Dendritic cell treated with granulocyte-macrophage colony-stimulating factor and Interleukin-4, amounts not matched to agents 40 ng/mL and 50 ng/mL, for 4 days (primary cell): ENCODE measurements around the gene AOC2.
"Not testable (repeated sequence)": the region's sequence is repeated elsewhere in the genome, so short reads cannot be mapped to it uniquely, and the experiment has no call there.

Experiments
- H3K27ac Mint-ChIP-seq: one replicate; pipeline ENCODE4 v1.8.0; 2022; ENCODE audit warnings: mild to moderate bottlenecking, mixed read lengths
- H3K27me3 Mint-ChIP-seq: one replicate; pipeline ENCODE4 v1.8.0; 2022; ENCODE audit warnings: mild to moderate bottlenecking, mixed read lengths
- H3K36me3 Mint-ChIP-seq: one replicate; pipeline ENCODE4 v1.8.0; 2022; ENCODE audit warnings: low read depth, mixed read lengths
- H3K4me1 Mint-ChIP-seq: one replicate; pipeline ENCODE4 v1.8.0; 2022; ENCODE audit warnings: low read depth, mixed read lengths
- H3K4me3 Mint-ChIP-seq: one replicate; pipeline ENCODE4 v1.8.0; 2022; ENCODE audit warnings: mild to moderate bottlenecking, moderate library complexity, mixed read lengths
- H3K9me3 Mint-ChIP-seq: one replicate; pipeline ENCODE4 v1.8.0; 2022; ENCODE audit warnings: mixed read lengths
- intact Hi-C: fragments of 100-400 bp; cut with micrococcal nuclease; formaldehyde crosslinking; loops from one replicate; pipeline ENCODE4 v1.15.0; 2022

AOC2 gene

DNA sequence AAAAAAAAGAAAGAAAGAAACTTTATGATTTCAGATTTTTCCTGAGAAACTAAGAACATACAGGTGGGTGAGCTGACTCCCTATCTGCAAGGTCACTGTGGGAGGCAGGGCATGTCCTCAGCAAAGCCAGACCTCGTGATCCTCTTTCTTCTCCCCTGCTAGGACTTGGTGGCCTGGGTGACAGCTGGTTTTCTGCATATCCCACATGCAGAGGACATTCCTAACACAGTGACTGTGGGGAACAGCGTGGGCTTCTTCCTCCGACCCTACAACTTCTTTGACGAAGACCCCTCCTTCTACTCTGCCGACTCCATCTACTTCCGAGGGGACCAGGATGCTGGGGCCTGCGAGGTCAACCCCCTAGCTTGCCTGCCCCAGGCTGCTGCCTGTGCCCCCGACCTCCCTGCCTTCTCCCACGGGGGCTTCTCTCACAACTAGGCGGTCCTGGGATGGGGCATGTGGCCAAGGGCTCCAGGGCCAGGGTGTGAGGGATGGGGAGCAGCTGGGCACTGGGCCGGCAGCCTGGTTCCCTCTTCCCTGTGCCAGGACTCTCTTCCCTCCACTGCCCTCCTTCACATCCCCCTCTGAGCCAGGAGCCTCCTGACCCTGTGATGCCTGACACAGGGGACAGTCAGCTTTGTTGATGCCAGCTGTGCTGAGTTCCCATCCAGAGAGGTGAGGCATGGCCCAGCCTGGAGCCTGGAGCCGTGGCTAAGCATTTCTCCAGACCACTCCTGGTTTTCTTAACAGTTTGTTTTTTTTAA lies 29.7 kb downstream of the AOC2 start:
- H3K27me3 Mint-ChIP-seq = peaks cover 15% of the 10 kb centered on the region
- H3K9me3 Mint-ChIP-seq, H3K27ac Mint-ChIP-seq, H3K4me3 Mint-ChIP-seq, H3K4me1 Mint-ChIP-seq, intact Hi-C loops, H3K36me3 Mint-ChIP-seq: not testable (repeated sequence)

DNA sequence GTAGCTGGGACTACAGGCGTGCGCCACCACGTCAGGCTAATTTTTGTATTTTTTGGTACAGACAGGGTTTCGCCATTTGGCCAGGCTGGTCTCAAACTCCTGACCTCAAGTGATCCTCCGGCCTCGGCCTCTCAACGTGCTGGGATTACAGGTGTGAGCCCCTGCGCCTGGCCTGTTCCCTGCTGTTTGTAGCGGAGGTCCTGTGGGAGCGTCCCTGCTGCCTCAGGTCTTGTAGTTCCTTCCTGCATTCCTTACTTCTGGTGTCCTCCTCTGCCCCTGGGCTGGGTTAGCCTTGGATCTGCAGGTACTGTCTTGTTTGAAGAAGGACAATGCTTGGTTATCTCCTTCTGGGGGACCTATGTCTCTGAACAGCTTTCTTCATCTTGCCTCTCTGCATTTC lies 32.7 kb downstream of the AOC2 start:
- intact Hi-C loops = no loop called here
- Mint-ChIP-seq H3K27ac (no peak overlapping the region), H3K9me3 (no peaks in the 10 kb centered on the region), H3K4me3 (no peak overlapping the region), H3K36me3 (no peaks in the 10 kb centered on the region), H3K4me1 (no peaks in the 10 kb centered on the region), H3K27me3 (peaks cover 15% of the 10 kb centered on the region)

DNA sequence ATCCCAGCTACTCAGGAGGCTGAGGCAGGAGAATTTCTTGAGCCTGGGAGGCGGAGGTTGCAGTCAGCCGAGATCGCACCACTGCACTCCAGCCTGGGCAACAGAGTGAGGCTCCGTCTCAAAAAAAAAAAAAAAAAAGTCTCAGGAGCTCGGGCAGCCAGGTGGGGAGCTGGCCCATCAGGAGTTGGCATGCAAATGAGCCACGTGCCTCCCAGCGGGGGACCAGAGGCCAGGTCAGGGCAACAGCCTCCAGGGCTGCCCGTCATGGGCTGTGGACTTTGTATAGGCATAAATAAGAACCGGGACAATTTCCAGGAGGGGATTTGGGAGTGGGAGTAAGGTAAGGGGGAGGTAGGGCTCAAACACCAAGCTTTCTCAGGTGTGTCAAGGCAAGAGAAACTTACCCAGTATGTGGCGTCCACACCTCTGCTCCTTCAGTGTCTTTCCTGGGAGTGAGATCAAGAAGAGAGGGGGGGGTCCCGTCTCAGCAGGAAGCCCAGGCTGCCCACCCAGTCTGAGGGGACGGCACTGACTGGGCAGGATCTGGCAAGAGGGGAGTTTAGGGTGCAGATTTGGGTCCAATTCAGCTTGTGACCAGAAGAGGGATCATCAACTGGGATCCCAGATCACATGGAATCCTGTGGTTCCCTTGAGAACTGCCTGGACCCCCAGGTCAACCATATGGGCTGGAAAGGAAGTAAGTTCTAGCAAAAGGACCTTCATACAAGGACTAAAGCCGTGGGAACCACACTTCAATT lies 33.9 kb downstream of the AOC2 start:
- H3K27me3 Mint-ChIP-seq = peaks cover 13% of the 10 kb centered on the region
- H3K4me1 Mint-ChIP-seq = no peaks in the 10 kb centered on the region
- H3K9me3 Mint-ChIP-seq = no peaks in the 10 kb centered on the region
- H3K4me3 Mint-ChIP-seq = no peak overlapping the region
- no peaks in the 10 kb centered on the region for H3K36me3 Mint-ChIP-seq
- intact Hi-C loops = no loop called here
- H3K27ac Mint-ChIP-seq = no peak overlapping the region

DNA sequence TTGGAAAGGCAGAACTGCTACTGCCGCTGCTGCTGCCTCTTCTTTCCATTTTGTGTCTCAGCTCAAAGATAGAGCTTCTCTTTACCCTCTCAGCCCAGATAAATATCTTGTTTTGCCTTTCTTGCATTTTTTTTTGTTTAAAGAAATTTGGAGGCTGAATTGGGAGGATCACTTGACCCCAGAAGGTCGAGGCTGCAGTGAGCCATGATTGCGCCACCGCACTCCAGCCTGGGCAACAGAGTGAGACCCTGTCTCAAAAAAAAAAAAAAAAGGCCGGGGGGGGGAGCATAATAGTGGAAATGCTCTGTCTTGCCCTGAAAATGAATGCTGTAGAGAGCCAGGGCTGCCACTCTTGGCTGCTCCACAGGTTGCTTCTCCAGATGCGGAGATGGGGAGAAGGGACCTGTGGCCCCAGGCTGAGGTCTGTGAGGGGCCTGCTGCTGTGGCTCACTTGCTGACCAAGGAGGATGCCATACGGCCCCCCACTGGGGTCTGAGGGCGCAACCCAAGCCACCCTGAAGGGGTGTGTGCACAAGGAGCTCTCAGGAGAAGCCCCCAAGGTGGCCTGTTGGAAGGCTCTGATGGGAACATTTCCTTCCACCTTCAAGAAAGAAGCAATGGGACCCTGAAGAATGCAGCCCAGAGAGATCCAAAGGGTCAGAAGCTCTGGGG lies 34.7 kb downstream of the AOC2 start:
- no peaks in the 10 kb centered on the region for H3K9me3 Mint-ChIP-seq
- no peak overlapping the region for H3K27ac Mint-ChIP-seq
- no peaks in the 10 kb centered on the region for H3K36me3 Mint-ChIP-seq
- intact Hi-C loops = no loop called here
- H3K4me3 Mint-ChIP-seq = no peak overlapping the region
- H3K4me1 Mint-ChIP-seq = no peaks in the 10 kb centered on the region
- peaks cover 13% of the 10 kb centered on the region for H3K27me3 Mint-ChIP-seq

GRCh38 chr17:42879596-42879985 lies 35.2 kb downstream of the AOC2 start:
- Mint-ChIP-seq H3K27ac (no peak overlapping the region), H3K4me3 (no peak overlapping the region), H3K4me1 (no peaks in the 10 kb centered on the region), H3K27me3 (peaks cover 13% of the 10 kb centered on the region), H3K9me3 (no peaks in the 10 kb centered on the region), H3K36me3 (no peaks in the 10 kb centered on the region)
- intact Hi-C loops = no loop called here

GRCh38 chr17:42880776-42881310 lies 36.5 kb downstream of the AOC2 start:
- H3K9me3 Mint-ChIP-seq = no peaks in the 10 kb centered on the region
- H3K4me3 Mint-ChIP-seq = no peak overlapping the region
- intact Hi-C loops = no loop called here
- no peak overlapping the region for H3K27ac Mint-ChIP-seq
- H3K4me1 Mint-ChIP-seq = peaks cover 8% of the 10 kb centered on the region
- no peaks in the 10 kb centered on the region for H3K36me3 Mint-ChIP-seq
- H3K27me3 Mint-ChIP-seq = peaks cover 13% of the 10 kb centered on the region

GRCh38 chr17:42881706-42882105 lies 37.3 kb downstream of the AOC2 start:
- intact Hi-C loops, H3K9me3 Mint-ChIP-seq, H3K27ac Mint-ChIP-seq, H3K4me3 Mint-ChIP-seq, H3K36me3 Mint-ChIP-seq: not testable (repeated sequence)
- peaks cover 12% of the 10 kb centered on the region for H3K27me3 Mint-ChIP-seq
- H3K4me1 Mint-ChIP-seq = peaks cover 17% of the 10 kb centered on the region

GRCh38 chr17:42882166-42882565 lies 37.8 kb downstream of the AOC2 start:
- peaks cover 22% of the 10 kb centered on the region for H3K4me1 Mint-ChIP-seq
- H3K27me3 Mint-ChIP-seq = peaks cover 12% of the 10 kb centered on the region
- intact Hi-C loops = no loop called here
- no peak overlapping the region for H3K4me3 Mint-ChIP-seq
- H3K27ac Mint-ChIP-seq = no peak overlapping the region
- H3K36me3 Mint-ChIP-seq = no peaks in the 10 kb centered on the region
- no peaks in the 10 kb centered on the region for H3K9me3 Mint-ChIP-seq

- Mint-ChIP-seq H3K4me3 (no peak overlapping the region), H3K27me3 (no peaks in the 10 kb centered on the region), H3K4me1 (peaks cover 22% of the 10 kb centered on the region), H3K27ac (no peak overlapping the region), H3K36me3 (no peaks in the 10 kb centered on the region), H3K9me3 (no peaks in the 10 kb centered on the region)
- intact Hi-C loops = no loop called here
These were observed 39.6 kb downstream of the AOC2 start for GRCh38 chr17:42883802-42884558.

DNA sequence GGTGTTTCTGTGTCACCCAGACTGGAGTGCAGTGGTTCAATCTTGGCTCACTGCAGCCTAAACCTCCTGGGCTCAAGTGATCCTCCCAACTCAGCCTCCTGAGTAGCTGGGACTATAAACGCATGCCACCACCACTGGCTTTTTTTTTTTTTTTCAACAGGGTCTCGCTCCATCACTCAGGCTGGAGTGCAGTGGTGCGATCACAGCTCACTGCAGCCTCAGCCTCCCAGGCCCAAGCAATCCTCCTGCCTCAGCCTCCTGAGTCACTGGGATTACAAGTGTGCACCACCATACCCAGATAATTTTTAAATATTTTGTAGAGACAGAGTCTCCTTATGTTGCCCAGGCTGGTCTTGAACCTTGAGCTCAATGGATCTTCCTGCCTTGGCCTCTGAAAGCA lies 41.4 kb downstream of the AOC2 start:
- H3K36me3 Mint-ChIP-seq = not testable (repeated sequence)

GRCh38 chr17:42886283-42887176 lies 42.1 kb downstream of the AOC2 start:
- Mint-ChIP-seq H3K27me3 (no peaks in the 10 kb centered on the region), H3K4me3 (no peak overlapping the region), H3K27ac (peak overlapping the region; percentile 8), H3K9me3 (no peaks in the 10 kb centered on the region), H3K36me3 (no peaks in the 10 kb centered on the region), H3K4me1 (peaks cover 24% of the 10 kb centered on the region)
- intact Hi-C loops = no loop called here

More for the DNA sequence above, 41.4 kb downstream of the AOC2 start:
- H3K9me3 Mint-ChIP-seq, H3K4me3 Mint-ChIP-seq, H3K27ac Mint-ChIP-seq, H3K27me3 Mint-ChIP-seq, intact Hi-C loops: not testable (repeated sequence)
- H3K4me1 Mint-ChIP-seq = peaks cover 22% of the 10 kb centered on the region

DNA sequence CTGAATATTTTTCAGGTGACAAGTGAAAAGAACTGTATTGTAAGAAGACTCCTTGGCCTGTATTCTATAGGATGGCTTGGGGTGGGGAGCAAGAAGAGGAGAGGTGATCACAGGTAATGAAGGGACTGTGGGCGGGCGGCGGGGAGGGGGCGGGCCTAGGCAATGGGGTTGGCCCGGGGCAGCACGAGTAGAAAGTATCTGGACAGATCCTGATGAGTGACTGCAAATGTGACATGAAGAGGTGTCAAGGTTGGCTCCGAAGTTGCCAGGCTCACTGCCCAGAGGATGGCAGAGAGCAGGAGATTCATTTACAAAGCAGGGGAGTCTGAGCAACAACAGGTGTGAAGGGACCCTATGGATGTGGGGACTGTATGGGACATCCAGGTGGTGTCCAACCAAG lies 45.4 kb downstream of the AOC2 start:
- intact Hi-C loops = no loop called here
- no peaks in the 10 kb centered on the region for H3K36me3 Mint-ChIP-seq
- no peak overlapping the region for H3K4me3 Mint-ChIP-seq
- no peaks in the 10 kb centered on the region for H3K9me3 Mint-ChIP-seq
- peaks cover 48% of the 10 kb centered on the region for H3K4me1 Mint-ChIP-seq
- H3K27me3 Mint-ChIP-seq = no peaks in the 10 kb centered on the region
- no peak overlapping the region for H3K27ac Mint-ChIP-seq
